HG03108 (cell line): ENCODE results near the gene CHRNB1.

Experiments
- ATAC-seq: cut with Tn5 transposase; IDR thresholded peaks from one replicate; pipeline ENCODE4 v1.9.1; 2021; ENCODE audit warnings: moderate library complexity; ENCODE audit not compliant: unreplicated experiment

The CHRNB1 gene

DNA sequence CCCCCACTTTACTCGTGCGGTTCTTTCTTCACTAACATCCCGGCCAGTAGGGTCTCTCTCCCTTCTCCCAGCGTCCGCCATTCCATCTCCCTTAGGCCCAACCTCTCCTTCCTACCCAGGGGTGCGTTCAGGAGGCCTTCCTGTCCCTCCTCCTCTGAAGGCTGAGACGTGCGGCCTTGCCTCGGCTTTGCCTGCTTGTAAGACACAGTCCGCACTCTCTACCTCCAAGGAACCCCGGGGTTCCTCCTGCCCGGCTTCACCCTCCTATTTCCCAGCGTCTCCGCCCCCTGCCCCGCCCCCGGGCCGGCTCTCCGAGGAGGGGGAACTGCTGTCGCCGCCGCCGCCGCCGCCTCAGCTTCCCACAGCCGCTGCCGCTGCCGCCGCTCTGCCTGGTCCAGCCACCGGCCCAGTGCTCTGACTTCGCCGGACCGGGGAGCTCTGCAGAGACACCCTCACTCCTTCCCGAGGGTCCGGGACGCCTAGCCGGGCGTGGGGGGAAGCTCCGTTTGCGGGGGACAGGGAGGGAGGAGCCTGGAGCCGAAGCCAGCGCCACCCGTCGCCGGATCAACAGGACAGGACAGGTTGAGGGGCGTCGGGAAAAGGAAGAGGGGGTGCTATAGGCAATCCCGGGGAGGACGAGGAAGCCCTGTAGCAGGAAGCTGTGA lies 6.8 kb upstream of the CHRNB1 start:
- no peak for ATAC-seq

DNA sequence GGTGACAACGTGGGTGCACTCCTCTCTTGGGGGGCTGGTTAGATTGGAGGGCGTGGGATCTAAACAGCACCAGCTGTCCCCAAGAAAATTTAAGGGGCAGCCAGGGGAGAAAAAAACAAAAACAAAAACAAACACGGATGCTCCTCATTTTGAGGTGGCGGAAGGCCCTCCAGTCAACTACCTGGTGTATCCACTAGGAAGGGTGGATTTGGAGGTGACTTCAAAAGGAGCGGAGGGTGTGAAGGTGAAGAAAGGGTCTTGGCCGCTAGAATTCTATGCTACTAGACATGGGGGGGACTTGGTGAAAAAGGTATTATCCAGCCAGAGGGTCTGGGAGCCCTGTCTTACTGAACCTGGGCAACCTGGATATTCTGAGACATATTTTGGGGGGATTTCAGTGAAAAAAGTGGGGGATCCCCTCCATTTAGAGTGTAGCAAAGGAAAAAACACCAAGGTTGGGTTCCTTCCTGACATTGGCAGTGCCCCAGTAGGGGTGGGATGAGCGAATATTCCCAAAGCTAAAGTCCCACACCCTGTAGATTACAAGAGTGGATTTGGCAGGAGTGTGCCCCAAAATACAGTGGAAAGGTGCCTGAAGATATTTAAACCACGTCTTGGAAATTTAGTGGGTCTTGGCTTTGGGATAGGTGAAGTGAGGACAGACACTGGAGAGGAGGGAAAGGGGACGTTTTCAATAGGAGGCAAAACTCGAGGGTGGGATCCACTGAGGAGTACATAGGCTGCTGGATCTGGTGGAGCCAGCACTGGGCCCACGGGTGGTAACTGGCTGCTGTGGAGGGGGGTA lies 6.0 kb upstream of the CHRNB1 start:
- ATAC-seq, result no peak

DNA sequence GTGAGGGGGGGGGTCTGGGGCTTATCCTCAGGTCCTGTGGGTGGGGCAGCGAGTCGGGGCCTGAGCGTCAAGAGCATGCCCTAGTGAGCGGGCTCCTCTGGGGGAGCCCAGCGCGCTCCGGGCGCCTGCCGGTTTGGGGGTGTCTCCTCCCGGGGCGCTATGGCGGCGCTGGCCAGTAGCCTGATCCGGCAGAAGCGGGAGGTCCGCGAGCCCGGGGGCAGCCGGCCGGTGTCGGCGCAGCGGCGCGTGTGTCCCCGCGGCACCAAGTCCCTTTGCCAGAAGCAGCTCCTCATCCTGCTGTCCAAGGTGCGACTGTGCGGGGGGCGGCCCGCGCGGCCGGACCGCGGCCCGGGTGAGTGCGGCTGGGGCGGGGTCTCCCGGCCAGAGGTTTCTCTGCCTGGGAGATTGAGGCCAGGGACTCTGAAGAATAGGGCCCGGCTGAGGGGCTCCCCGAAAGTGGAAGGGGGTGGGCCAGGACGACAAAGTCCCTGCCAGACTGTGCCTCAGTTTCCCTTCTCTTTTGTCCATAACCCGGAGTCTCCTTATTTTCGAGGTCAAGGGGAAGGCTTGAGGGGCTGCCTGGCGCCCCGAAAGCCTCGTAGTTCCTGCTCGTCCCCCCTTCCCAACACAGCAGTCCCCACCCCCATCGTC lies 5.3 kb upstream of the CHRNB1 start, which contains the start of gene FGF11:
FGF11 (plus strand) TSS at position 51 of the 651 bp plus-strand sequence; CDS start at position 160, 109 bp downstream.
- ATAC-seq, result no peak

DNA sequence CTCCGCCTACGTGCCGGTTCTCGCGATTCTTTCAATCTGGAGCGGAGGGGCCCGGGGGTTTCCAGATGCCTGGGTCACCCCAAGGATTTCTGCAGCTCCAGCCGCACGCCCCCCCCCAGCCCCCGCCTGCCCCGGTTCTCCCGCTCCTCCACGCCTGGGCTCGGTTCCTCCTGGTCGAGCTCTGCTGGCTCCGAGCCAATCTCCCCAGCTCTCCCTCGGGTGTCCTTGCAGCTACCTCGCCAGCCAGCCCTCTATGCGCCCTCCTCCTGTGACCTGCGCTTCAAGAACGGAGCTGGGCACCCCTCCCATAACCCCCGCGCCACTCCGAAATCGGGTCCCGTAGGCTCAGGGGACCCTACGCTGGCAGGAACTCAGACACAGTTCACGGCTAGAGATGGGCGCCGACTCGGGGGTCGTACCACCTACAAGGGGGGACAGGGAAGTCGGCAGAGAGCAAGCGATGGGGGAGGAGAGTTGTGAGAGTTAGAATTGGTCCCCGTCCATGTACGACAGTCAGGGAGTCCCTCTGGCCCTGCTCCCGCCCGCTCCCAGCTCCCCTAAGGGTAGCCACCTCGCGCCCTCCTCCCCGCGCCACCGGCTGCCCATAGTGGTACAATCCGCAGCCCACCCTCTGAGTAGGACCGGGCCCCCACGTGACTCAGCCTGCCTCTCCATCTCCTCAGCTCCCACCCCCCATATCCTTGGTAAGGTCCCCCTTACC lies 4.6 kb upstream of the CHRNB1 start:
- no peak for ATAC-seq

DNA sequence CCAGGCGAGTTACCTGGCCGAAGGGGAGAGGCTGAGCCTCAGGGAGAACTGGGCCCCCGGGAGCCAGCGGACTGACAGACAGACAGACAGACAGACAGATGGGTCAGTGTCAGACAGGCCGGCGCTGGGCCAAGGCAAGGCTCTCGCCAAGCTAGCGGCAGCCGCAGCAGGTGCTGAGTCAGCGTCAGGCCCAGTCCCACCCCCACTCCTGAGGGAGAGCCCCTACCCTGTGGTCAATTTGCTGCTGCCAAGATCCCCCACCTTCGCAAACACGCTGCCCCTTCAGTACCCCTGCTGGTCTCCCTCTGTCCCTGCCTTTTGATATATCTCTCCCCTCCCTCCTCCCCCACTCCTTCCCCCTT lies 4.0 kb upstream of the CHRNB1 start:
- no peak for ATAC-seq

DNA sequence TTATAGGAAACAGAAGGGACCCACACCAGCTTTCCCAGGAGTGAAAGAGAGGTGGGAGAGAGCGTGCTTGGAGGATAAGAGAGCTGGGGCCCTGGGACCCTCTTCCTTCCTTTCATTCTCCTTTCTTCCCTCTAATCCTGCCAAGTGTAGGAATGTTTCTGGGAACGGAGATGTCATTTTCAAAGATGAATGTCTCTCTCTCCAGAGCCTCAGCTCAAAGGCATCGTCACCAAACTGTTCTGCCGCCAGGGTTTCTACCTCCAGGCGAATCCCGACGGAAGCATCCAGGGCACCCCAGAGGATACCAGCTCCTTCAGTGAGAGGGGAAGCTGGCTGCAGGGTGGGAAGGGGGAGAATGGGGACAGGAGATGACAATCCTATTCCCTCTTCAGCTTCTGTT lies 3.6 kb upstream of the CHRNB1 start:
- ATAC-seq, result no peak

DNA sequence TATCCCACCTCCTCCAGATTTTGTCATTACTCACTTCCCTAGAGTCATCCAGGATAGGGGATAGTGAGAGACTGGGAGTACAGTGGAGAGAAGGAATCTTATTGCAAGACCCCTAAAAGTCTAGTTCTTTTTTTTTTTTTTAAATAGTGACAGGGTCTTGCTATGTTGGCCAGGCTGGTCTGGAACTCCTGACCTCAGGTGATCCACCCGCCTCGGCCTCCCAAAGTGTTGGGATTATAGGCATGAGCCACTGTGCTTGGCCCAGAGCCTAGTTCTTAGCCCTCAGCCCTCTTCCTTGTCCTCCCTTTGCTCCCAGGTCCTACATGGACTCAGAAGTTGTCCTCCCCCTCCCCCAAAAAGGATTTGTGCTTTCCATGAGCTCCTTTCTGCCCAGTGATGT lies 2.7 kb upstream of the CHRNB1 start:
- no peak for ATAC-seq

DNA sequence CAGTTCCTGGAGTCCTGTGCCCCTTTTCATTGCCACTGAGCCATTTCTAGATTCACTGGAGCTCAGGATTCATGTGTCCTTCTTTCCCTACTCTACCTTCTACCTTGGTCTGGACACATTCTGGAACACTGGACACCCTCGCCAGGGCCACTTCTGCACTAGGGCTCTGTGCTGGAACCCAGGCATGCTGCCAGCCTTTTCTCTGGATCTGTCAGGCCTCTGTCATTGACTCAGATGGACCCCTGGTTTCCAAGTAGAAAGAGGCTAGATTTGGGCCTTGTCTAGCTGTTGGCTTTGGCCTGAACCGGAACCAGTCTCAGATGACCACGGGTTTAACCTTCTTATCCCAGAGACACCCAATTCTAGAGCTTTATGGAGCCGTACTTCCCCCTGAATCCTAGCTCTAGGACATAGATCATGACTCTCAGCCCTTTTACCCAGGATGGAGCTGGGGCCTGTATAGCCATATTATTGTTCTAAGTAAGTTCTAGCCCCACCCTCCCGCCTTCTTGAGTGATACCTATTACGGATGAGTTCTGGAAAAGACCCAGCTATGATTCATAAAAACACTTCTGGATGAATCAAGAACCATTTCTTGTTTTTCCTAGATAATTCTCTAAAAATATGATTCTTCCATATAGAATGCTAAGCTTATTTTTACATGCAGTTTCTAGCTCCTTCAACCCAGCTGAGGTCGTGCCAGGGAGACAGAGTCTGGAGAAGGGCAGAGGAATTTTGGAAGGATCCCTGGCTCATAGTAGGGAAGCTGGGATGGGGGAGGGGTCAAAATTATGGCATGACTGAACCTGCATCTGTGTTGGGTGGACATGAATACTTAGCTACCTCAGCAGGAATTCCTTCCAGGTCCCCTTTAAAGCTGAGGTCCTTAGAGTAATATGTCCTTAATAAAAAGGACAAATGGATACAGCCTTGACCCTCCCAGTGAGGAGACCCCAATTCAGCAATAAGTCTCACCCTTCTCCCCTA lies 1.1 kb upstream of the CHRNB1 start:
- no peak for ATAC-seq

DNA sequence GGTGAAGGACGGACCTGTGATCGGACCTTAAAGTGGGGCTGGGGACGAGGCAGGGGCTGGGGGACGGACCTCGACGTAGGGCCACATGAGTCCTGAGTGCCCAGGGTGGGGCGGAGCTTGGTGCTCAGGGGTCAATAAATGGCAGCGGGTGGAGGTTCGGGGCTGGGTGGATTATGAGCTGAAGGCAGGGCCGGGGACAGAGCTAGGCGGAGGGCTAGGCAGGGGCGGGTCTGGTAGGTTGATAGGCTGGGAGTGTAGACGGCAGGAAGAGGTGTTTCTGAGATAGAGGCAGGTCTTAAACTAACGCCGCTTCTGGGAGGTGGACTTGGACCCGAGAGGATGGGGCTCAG lies 733 bp downstream of the CHRNB1 start:
- peak; percentile 23 for ATAC-seq

DNA sequence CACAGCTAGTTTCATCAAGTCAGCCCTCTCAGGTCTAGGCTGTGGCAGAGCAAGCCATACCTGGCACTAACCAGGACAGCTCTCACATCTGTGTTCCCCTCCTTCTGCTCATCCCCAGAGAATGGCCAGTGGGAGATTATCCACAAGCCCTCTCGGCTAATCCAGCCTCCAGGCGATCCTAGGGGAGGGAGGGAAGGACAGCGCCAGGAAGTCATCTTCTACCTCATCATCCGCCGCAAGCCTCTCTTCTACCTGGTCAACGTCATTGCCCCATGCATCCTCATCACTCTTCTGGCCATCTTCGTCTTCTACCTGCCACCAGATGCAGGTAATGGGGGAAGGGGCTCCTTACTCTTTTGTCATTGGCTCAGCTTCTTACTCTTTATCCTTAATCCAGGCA lies 3.6 kb downstream of the CHRNB1 start:
- ATAC-seq, result no peak

DNA sequence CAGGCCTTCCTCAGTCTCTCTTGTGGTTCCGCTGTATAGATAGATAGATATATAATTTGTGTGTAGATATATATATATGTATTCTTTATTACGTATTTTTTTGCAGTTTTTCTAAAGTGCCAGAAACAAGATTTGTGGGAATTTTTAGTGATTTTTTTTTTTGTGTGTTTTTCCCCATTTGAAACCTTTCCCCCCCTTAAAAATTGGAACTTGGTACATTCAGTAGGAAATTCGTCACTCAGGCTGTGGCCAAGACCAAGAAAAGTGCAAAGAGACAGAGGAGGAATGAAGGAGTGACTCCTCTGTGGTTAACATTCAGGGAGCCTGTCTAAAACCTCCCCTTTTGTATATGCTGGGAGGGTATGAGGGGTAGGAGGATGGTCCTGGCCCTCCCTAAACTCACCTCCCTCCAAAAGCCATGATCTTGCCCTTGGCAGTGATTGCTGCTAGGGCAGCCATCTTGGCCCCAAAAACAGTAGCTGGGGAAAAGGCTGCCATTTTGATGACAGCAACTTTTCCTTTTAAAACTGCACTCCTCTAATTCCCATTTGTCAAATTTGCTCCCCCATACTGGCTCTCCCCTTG lies 15.2 kb downstream of the CHRNB1 start:
- no peak for ATAC-seq

DNA sequence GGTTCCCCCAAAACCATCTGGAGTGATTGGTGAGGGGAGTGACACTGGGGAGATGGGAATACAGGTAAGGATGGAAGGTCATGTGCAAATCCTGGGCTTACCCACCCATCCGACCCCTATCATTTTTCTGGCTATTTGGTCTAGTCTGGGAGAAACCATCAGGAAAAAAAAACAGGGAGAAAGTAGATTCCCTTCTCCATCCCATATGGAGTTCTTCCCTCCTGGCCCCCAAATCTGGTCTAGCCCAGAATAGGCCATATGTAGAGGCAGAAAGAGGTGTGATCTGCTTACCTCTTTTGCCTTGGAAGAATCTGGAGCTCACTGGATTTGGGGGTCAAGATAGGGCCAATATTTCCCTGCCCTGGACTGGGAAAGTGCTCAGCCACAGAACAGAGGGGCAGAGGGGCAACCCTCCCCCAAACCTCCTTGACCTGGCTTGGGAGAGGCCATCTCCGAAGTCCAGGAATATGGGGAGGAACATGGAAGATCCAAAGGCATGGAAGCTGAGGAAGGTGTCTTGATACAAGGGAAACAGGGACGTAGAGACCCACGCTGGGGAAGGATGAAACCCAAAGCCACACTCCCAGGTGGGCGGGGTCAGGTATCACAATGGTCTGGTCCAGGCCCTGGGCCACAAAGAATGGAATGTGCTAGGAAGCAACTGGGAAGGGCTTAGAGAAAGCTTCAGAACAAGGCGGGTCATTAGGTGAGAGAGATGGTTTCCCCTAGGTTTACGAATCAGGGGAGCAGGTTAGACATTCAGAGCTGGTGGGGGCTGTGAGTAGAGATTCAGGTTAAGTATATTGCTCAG lies 16.2 kb downstream of the CHRNB1 start:
- no peak for ATAC-seq

DNA sequence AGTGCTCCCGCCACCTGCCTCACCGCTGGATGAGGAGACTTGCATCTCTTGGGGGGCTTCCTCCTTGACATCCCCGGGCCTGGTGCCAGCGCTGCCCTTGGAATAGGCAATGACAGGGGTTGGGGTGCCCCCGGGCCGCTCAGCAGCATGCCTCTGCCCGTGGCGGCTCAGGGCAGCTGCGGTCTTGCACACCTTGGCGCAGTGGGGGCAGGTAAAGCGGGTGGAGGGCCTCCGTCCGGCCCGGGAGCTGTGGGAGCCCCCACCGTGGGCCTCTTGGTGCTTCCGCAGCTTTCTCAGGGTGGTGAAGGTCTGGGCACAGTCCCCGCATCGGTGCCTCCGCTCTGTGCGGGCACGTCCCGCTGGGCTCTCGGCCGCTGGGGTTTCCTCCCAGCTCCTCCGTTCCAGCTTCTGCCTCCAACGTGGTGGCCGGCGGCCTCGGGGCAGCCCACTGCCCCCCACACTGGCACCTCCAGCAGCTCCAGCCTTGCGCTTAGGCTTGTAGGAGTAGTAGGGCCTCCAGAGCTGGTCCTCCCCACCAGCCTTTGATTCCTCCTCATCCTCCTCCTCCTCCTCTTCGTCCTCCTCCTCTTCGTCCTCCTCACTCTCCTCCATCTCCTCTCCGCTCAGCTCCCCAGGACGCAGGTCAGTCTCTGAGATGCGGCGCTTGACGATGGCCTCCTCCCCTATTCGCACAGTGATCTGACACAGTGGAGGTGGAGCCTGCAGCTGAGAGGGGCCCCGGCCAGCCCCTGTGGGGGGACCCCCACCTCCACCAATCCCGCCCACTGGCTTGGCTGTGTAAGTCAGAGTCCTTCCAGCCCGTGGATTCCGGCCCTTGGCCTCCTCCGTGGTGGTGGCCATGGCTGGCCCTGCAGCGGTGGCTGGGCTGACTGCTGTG lies 17.9 kb downstream of the CHRNB1 start:
- no peak for ATAC-seq

DNA sequence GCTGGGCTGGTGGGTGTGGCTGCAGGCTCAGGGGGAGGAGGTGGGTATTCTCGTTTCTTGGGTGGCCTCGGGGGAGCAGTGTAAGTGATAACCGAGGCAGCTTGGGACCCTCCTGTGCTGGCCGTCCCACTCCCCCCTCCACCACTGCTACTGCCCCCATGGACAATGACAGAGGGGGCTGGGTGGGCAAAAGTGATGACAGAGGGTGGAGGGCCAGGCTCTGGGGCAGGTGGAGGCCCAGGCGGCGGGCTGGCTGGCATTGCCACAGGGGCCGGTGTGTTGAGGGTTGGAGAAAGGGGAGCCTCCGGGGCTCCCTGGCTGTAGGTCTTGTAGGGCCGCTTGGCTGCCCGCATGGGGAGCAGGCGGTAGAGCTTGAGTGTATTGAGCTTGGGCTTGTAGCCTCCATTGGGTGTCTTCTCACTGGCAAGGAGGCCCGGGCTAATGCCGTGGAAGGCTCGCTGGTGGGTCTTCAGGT lies 18.5 kb downstream of the CHRNB1 start:
- no peak for ATAC-seq

DNA sequence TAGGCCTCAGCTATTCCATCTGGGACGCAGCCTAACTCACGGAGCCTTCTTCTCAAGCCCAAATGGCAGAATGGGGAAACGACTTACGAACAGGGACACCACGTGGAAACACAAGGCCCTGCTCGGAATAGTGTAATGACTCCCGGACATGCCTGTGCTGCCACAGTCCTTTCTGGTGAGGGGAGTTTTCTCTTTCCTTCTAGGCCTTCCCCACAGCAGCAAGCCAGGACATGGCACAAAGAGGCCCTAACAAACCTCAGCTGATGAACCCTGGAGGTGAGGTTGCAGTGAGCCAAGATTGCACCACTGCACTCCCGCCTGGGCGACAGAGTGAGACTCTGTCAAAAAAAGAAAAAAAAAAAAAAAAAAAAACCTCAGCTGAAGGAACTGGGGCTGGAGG lies 19.2 kb downstream of the CHRNB1 start:
- no peak for ATAC-seq

DNA sequence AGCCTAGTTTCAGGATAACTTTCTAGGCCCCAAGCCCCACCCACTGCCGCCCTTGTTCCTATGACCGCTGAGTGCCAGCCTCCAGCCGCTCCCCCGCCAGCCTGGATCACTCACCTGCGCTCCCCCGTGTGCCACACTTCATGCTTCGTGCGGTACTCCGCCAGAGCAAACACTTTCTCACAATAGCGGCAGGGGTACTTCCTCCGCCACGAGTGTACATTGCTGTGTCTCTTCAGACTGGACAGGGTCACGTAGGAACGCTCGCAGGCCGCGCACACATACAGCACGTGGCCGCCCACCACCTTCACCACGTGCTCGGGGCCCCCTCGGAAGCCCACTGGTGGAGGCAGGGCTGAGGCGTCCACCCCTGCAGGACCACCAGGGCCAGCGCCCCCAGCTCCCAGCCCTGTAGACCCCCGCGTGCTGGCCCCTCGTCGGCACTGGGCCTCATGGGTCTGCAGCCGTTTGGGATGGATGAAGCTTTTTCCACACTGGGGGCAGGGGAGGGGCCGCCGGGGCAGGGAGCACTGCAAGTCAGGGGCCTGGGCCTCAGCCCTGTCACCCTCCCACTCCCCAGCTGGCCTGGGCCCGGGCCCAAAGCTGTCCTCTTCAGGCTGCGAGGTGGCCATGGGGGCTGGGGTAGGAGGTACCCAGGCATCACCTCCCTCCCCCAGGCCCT lies 20.9 kb downstream of the CHRNB1 start:
- ATAC-seq, result no peak

DNA sequence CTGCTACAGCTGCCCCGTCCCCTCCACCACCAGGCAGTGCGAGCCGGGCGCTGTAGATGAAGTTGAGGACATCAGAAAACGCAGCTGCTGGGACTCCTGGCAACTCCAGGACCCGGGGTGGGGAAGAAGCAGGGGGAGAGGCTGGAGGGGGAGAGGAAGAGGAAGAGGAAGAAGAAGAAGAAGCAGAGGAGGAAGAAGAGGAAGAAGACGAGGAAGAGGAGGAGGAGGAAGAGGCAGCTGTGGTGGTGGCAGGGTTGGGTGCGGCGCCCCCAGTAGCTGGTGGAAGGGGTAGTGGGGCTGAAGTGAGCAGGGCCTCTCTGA lies 21.4 kb downstream of the CHRNB1 start:
- ATAC-seq, result no peak
